ENCODE results near the gene THBS4. TPM values are rescaled to one million over a fixed set of nuclear protein-coding genes. Genes with fewer than 3 reads are reported as not detected.
"Not testable (repeated sequence)": the region's sequence is repeated elsewhere in the genome, so short reads cannot be mapped to it uniquely, and the experiment has no call there.

Gene THBS4
- total RNA-seq, 2 donors from 2014 or later = 58.2 to 80.2 TPM

DNA sequence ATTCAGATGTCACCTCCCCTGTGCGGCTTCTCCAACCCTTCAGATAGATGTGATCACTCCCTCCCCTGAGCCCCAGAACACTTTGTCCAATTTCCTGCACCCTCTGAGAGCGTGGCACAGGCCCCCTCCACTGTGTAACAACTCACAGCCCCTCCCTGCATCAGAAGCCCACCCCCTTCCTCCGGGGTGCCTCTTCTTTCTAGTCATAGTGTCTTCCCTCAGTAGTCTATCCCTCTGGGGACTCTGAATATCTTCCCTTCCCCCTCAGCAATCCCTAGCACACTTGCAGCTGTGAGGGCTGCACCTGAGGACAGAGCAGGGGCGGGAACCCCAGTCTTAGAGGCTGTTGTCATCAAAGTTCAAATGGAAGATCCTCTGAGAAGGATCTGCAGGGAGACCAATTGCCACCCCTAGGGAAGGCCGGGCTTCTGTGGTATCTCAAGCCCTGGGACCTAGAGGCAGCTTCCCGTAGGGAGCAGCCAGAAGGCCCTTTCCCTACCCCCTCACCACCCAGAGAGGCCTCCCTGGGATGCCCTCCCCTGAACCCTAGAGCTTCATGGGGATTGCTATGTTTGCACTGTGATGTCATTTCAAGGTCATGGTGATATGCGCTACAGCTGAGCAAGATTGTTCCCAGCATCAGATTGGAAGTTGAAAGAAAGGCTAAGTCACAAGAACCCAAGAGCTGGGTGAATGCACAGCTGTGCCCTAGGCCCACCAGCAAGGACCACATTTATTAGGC lies 70.7 kb downstream of the THBS4 start:
- no peak for DNase-seq (ENCODE audit: low spot score)
- intact Hi-C loops (cut with DNase I) = no loop called here

DNA sequence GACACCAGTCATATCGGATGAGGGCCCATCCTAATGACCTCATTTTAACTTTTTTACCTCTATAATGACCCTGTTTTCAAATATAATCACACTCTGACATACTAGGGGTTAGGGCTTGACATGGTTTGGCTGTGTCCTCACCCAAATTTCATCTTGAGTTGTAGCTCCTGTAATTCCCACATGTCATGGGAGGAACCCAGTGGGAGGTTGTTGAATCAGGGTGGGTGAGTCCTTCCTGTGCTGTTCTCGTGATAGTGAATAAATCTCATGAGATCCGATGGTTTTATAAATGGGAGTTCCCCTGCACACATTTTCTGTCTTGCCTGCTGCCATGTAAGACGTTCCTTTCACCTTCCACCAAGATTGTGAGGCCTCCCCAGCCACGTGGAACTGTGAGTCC lies 71.8 kb downstream of the THBS4 start:
- intact Hi-C loops (cut with DNase I) = no loop called here
- DNase-seq (ENCODE audit: low spot score) = no peak

DNA sequence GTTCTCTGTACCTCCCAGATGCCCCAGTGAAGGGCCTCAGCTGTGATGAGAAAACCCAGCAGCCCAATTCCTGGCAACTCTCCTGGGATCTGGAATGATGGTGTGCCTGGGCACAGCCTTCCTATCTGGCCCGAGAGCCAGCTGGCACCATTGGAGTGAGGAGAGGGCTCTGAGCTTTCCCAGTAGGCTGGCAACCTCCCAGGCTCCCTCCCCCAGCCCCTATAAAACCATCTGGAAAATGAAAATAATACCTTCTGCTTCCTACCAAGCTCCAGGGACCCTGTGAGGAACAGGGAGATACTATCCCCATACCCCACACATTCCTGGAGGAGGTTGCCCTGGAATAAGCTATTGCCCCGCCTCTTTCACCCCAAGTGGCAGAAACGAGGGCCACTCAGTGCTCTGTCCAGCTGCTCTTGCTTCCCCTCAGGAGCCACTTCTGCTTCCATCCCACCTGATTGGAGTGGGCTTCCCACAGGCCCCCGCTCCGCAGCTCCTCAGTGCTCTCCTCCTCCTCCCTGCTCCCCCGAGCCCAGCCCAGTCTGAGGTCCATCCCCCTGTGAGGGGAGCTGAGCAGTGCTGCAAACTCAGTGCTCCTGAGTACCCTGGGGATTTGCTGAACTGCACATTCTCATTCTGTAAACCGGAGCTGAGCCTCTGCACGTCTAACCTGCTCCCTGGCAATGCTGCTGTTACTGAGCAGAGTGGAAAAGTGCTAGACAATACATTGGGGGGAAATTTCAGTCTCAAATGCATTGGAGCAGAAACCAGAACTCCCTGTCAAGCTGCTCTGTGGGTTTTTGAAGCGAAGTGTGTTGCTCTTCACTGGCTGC lies 74.7 kb downstream of the THBS4 start:
- intact Hi-C loops (cut with DNase I) = loop anchor here in 1 of 2 donors (5.0 kb wide), 1 partner anchor 688 kb away; no protein-coding TSS in a partner anchor
- no peak for DNase-seq (ENCODE audit: low spot score)

DNA sequence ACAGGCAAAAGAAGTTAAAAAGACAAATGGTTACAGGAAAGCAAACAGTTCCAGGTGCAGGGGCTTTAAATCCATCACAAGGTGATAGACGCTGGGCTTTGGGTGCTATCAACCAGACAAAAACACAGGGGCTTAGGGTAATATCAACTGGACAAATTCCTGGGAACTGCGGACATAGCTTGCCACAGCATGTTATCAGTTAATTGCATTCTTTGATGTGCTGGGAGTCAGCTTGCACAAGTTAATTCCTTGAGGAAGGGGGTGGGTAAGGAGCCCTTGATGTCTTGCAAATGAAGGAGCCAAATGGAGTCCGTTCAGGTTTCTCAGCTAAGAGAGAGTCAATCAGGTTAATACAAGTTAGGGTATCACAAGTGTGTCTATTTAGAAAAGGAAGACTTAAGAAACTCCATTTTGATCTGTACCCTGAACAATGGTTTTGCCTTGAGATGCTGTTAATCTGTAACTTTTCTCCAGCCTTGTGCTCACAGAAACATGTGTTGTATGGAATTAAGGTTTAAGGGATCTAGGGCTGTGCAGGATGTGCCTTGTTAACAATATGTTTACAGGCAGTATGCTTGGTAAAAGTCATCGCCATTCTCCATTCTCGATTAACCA lies 76.3 kb downstream of the THBS4 start:
- DNase-seq (ENCODE audit: low spot score) = not testable (repeated sequence)
- intact Hi-C loops (cut with DNase I) = loop anchor here in 1 of 2 donors (5.0 kb wide), 1 partner anchor 689 kb away; no protein-coding TSS in a partner anchor

DNA sequence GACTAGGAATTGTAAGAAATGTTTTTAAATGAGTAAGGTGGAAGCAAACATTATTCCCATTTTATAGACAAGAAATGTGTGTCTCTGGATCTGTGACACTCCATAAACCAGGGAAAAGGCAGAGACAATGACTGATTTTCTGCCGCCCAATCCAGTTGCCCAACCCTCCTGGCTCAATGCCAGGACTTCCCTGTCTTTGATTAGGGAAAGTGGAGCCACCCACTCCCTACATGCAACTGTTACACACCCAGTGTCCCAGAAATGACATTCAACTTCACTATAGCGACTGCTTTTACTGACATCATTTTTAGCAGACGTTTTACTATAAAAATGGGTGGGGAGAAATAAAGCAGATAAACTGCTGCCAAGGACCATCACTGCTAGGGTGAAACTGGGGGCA lies 79.7 kb downstream of the THBS4 start:
- no peak for DNase-seq (ENCODE audit: low spot score)
- intact Hi-C loops (cut with DNase I) = loop anchor here in 1 of 2 donors (5.0 kb wide), 1 partner anchor 693 kb away; no protein-coding TSS in a partner anchor

DNA sequence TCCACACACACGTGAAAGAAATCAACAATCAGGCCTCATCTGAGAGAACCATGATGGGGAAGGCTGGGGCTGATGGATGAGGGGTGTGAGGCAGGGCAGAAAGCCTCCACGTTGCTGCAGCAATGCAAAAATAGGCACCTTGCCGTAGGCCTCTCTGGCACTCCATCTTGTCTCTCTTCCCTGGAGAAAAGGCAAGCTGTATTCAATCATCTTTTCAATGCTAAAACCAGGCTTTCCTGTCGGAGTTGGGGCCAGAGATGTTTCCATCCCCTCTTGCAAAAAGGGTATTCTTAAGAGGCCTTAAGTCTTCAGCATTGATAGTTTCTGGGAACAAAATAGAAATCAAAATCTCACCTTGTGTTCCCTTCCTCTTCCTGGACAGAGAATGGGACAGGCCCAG lies 80.9 kb downstream of the THBS4 start:
- intact Hi-C loops (cut with DNase I) = no loop called here
- no peak for DNase-seq (ENCODE audit: low spot score)

DNA sequence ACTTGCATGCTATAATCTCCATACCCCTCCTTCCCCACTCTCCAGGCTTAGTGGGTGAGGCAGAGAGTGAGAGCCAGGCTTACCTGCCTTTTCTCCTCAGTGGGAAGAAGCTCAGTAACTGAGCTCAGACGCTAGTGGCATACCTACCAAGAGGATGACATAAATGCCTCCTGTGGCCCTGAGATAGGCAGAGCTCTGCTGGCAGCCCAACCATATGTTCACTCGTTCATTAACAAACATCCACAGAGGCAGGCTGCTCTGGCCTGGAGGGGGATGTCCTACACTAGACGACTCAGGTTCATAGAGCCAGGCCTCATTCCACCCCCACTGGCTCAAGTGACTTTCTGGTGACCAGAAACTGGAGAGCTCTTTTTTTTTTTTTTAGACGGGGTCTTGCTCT lies 81.3 kb downstream of the THBS4 start:
- intact Hi-C loops (cut with DNase I) = no loop called here
- DNase-seq (ENCODE audit: low spot score) = no peak

DNA sequence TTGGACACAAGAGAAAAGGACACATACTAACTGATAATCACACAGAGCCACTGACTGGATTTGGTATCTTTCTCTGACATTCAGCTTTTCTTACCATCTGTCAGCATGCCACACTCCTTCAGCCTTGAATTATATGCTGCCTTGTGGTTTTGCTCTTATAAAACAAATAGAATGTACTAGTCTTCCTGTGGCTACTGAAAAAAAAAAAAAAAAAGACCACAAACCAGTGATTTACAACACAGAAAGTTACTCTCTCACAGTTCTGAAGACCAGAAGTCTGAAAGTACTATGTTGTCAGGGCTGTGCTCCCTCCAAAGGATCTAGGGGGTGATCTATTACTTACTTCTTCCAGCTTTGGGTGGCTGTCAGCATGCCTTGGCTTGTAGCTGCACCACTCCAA lies 82.3 kb downstream of the THBS4 start:
- intact Hi-C loops (cut with DNase I) = no loop called here
- no peak for DNase-seq (ENCODE audit: low spot score)

DNA sequence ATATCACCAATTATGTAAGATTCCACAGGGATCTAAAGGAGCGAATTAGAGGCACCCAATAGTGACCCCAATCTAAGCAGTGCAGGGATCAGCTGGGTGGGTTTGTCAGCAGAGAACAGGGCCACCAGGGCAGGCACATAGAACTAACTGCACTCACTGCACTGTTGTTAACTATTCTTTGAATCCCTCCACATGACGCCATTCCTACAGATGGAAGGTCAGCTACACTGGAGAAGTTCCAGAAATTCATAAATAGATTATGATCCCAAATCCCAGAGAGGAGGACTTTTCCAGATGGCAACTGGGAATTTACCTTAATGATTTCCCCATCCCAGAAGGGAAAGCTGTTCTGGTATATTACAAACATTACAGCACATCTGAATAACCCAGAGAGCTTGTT lies 84.2 kb downstream of the THBS4 start:
- DNase-seq (ENCODE audit: low spot score) = no peak
- intact Hi-C loops (cut with DNase I) = no loop called here

DNA sequence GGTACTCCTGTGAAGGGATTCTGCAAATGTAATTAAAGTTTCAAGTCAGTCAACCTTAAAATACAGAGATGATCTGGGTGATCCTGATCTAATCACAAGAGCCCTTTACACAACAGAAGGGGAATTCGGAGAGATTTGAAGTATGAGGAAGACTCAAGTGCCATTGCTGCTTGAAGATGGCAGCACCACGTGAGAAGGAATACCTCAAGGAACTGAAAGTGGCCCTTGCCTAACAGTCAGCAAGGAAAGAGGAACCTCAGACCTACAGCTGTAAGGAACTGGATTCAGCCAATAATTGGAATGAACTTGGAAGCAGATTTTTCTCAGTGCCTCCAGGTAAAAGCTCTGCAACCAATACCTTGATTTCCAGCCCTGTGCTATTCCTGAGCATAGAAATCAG lies 87.4 kb downstream of the THBS4 start:
- intact Hi-C loops (cut with DNase I) = no loop called here

DNA sequence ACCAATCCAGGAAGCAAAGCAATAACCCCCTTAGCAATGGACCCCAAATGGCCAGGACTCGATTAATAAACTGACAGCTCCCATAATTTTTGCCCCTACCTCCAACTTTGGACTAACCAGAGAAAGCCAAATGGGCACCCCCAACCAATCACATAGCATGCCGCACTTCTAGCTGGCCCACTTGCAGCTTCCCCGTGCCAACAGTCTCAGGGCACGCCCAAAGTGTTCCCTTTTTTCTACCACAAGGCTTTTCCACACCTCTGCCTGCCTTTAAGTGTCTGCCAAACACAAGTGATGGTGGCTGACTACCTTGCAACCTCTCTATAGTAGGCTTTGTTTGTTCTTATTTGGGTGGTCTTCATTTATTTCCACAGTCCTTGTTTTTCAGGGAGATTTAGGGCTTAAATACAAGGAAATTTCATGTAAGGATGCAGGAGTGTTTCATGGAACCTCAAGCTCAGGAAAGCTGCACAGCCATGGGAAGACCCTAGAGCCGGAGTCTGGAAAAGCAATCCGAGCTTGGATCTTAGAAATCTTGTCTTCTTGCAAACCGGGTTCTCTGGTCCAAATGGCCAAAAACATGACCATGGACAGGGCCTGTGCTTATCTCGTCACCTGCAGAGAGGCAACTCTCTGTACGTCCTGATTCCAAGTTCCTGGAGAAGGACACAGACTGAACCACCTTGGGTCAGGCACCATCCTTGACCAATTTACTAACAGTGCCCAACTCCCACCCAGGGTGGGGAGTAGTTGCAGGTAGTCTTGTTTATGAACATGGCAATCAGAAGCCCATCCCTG lies 89.2 kb downstream of the THBS4 start:
- intact Hi-C loops (cut with DNase I) = no loop called here
- DNase-seq (ENCODE audit: low spot score) = no peak

More for the DNA sequence above, 87.4 kb downstream of the THBS4 start:
- no peak for DNase-seq (ENCODE audit: low spot score)

DNA sequence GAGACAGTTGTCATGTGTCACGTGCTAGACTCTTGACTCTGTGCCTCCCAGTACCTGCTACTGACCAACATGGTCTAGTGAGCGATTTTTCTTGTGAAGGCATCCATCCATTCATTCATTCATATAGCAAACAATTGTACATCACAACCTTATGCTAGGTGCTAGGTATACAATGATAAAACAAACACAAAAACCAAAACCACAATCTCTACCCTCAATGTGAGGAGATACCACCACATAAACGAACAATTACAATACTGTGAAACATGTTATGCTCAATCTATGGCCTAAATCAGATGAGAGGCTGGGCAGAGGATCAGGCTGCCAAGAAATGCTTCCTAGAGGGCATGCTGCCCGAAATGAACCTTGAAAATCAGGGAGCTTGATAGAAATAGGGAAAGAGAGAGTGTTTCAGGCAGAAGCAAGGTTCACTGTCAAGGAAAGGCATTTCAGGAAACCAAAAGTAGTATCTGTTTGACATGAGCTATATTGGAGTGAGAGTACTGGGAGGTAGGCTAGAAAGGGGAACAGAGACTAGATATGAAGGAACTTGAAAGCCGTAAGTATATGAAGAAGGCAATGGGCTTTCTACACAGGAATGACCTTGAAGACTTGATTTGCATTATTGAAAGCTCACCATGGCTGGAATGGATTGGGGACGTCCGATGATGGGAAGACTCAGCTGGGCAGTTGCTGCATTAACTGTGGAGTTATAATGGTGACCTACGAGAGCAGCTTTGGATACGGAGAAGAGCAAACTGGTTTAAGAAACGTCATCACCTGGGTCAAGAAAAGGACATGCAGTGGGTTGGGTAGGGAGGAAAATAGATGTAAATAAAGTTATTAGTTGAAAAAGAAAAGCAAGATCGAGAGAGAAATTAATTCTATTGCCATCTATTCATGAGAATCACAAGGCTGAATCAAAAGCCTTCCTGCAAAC lies 90.1 kb downstream of the THBS4 start:
- intact Hi-C loops (cut with DNase I) = no loop called here
- no peak for DNase-seq (ENCODE audit: low spot score)

DNA sequence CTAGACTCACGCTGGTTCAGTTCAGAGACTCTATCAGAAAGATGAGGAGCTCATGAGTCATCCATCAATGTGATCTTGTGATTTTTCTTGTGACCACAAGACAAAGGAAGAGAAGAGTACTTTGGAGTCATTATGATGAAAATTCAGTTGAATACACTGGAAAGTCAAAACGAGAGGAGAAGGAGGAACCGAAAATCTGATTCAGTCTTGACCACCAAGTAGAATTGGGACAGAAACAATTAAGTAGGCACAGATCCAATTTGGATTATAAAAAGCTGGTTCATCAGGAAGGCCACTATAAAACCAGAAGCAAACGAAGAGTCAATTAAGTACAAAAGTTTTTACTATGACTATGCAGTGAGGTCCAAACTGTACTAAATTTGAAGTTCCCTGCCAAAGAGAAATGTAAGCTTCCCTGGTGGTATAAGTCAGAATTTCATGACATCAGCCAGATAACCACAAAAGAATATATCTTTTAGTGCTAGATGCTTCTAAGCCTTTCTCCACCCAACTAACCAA lies 90.9 kb downstream of the THBS4 start:
- intact Hi-C loops (cut with DNase I) = no loop called here
- no peak for DNase-seq (ENCODE audit: low spot score)

DNA sequence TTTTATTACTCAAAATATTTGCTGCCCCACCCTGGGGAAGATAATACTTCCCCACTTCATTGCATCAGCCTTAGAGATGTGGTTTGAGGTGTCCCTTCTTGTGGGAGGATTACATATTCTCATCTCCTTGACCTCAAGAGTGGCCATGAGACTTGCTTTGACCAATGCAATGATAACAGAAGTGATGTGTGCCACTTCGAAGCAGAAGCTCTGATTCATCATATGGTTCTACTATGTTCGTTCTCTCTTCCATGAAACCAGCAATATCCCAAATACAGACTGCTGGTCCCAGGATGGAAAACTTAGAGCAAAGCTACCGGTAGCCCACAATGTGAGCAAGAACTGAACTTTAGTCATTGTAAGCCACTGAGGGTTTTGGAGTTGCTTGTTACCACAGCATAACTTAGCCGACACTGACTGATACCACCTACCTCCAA lies 92.0 kb downstream of the THBS4 start:
- intact Hi-C loops (cut with DNase I) = no loop called here
- no peak for DNase-seq (ENCODE audit: low spot score)

DNA sequence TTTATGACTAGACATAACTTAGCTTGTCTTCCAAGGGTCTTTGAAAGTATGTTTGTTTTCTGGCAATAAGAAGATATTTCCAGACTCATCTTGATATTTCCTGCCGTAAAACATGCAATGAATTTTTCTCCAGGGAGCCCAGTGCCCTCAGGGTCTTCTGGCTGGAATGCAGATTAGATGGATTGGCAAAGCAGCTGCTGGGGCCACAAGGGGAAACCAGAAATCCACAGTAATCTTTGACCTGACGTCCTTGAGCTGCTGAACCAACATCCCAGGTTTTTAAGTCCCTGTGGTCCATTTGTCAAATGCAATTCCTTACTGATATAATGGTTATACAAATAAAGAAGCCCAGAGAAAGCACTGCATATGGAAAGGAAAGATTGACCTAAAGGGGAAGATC lies 93.0 kb downstream of the THBS4 start:
- intact Hi-C loops (cut with DNase I) = no loop called here

DNA sequence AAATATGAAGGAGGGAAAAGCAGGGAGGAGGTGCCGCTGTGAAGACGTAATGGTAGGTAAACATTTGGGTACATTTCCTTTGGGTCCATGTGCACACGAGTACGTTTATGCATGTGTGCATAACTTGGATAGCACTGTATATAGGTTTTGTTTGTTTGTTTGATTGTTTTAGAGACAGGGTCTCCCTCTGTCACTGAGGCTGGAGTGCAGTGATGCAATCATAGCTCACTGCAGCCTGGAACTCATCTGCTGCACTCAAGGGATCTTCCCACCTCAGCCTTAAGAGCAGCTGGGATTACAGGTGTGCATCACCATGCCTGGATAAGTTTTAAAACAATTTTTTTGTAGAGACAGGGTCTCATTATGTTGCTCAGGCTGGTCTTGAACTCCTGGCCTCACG lies 94.0 kb downstream of the THBS4 start:
- DNase-seq (ENCODE audit: low spot score) = no peak
- intact Hi-C loops (cut with DNase I) = no loop called here

More for the DNA sequence above, 93.0 kb downstream of the THBS4 start:
- no peak for DNase-seq (ENCODE audit: low spot score)

Measured in posterior vena cava (tissue), 2 donors.